Stimulated activated CD4-positive, alpha-beta T cell treated with anti-CD3 and anti-CD28 coated beads, Interleukin-1b, Interleukin-23, amount 100 ng/mL, for 1 hour (primary cell): ENCODE measurements around the gene RERE.

Experiments used
- DNase-seq, 2 donors: peaks; one replicate each; pipeline ENCODE4 v3.0.0-alpha.2; 2020; ENCODE audit warnings: low read depth in 2 of 2

Gene RERE

GRCh38 chr1:8667869-8668594, 149.4 kb downstream of the RERE start:
- DNase-seq, result no peak

DNA sequence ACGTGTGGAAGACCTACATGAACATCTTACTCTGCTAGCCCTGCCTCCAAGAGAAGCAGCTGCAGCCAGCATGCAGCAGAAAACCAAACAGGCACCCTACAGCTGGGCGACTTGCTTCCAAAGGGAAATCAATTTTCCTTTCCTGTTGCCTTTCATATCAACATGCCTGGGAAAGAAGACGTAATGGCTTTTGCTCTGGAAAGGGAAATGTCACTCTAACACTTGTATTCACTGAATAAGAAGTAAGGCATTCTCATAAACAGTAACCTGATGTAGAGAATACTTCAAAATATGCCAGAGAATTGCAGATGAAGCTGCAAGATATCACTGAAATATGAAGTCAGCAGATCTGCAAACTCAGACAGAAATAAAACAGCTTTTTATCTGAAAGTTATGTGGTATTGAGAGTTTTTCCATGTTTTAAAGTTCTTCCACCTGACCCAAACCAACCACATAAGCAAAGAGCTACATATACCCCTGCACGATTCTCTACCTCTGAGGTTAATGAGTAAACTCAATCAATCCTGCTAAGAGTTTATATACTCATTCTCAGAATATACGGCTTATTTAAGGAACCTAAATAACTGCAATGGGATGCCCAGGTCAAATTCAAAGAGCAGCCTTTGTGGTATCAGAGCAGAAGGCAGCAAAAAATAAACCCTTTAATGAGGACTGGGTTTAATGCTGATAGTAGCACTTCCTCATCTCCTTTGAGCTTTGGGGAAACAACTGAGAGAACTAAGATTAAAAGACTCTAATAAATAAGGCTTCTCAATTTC, 150.9 kb downstream of the RERE start:
- no peak for DNase-seq

DNA sequence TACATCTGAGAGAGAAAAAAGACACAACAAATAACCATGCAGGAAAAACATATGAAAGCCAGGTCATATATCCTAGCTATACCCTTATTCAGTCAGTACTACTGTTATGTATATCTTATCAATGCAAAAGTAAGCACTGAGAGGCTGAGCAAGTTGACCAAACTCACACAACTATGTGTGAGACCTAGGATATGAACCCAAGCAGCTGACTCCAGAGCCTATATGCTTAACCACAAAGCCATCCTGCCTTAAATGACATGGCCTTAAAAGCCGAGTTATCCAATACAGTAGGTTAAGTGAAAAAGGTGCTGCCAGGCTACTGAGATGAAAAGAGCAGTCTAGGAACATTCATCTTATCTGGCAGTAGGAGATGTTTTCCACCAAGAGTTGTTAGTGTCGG, 151.6 kb downstream of the RERE start:
- no peak for DNase-seq

DNA sequence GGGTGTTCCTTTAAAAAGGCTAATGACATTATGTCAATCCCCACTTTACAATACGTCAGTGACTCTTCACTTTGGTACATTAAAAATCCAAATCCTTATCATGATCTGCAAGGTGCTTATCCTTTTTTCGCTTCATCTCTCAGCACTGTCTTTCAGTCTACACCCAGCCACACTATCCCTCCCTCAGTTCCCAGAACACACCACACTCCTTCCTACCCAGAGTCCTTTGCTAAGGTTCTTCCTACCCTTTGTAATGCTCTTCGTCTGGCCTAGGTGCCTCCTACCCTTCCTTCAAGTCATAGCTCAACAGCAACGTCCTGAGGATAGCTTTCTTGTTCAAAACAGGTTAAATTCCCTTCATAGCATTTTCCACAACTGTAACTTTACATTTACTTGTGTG, 152.6 kb downstream of the RERE start:
- no peak for DNase-seq

GRCh38 chr1:8663915-8664329, 153.5 kb downstream of the RERE start:
- DNase-seq, result no peak

DNA sequence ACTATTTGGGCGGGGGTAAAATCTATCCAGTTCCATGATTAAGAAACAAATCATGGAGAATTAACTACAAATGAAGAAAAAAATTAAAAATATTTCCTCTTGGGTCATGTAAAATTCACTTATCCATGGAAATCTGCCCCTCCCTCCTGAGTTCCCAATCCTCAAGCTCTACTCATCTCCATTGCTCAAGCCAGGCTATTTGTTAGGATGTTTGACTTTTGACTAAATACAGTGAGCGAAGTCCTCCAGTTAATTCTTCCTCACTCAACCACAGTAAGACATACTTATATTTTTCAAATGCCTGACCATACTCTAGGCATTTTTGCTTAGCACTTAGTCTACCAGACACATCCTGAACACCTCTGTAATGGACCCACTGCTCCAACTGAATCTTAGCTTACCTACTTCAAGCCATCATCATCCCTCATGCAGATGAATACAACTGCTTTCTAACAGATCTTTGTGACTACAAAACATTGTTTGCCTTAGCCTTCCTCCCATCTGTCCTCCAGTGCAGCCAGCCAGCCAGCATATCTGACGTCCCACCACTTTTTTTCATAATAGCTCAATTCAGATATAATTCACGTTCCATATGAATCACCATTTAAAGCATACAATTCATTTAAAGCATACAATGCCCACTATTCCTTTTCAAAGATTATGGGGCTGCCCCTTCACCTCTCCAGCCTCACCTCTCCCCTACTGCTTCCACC, 154.2 kb downstream of the RERE start:
- no peak for DNase-seq

DNA sequence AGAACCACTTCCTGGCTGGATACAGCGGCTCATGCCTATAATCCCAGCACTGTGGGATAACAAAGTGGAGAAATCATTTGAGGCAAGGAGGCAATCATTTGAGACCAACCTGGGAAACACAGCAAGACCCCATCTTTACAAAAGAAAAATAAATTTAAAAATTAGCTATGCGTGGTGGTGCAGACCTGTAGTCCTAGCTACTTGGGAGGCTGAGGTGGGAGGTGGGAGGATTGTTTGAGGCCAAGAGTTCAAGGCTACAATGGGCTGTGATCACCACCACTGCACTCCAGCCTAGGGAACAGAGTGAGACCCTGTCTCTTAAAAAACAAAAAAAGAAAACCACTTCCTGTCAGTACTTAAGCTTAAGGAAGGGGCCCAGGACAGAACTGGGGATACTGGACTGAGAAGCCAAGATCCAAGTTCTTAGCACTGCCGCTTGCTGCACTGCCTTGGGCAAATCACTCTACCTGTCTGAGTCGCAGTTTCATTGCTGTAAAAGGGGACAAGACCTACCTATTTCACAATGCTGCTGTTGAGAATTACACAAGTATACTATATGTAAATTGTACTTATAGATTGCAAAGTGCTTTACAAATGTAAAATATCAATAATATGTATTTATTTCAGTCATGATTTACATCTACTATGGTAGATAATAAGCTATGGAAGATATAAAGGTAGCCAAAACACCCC, 154.9 kb downstream of the RERE start:
- DNase-seq, result no peak

GRCh38 chr1:8661185-8662110, 156.0 kb downstream of the RERE start:
- peak in 1 of 2 donors; percentile 21 for DNase-seq

GRCh38 chr1:8660411-8660828, 157.0 kb downstream of the RERE start:
- DNase-seq, result no peak

GRCh38 chr1:8659593-8659992, 157.8 kb downstream of the RERE start:
- no peak for DNase-seq

- DNase-seq, result no peak
Observed at GRCh38 chr1:8653878-8654277, 163.6 kb downstream of the RERE start.

- no peak for DNase-seq
Observed at GRCh38 chr1:8652467-8653046, 164.9 kb downstream of the RERE start.

DNA sequence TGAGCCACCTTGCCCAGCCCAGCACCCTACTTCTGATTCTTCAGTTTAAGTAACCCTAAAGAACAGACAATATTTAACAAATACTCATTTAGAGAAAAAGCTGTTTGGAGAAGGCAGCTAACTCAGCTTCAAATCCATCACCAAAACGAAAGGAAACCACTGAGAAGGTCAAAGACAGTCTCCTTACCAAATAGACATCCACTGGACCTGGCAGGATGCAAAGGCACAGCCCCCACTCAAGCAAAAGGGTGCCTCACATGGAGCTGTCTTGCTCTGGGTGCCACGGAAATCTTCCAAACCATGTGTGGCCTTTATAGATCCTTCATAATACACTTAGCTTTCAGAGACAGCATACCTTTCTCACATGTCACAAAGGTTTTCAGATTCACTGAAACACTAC, 165.5 kb downstream of the RERE start:
- DNase-seq, result no peak

GRCh38 chr1:8651236-8651890, 166.1 kb downstream of the RERE start:
- DNase-seq, result no peak

DNA sequence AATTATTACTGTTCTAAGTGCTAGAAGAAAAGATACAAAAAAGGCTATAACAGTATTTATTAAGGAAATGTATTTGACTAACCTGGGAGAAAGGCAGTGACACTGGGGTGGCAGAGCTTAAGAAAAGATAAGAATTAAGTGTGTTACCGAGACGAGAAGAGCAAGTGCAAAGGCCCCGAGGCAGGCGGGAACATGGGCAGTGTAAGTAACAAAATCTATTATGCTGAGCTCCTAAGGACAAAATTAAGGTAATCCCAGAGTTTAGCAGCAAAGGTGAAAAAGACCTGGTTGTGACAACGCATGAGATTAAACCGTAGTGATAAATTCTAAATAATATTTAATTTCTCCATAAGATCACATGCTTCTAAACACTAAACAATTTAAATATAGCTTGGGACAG, 167.6 kb downstream of the RERE start:
- DNase-seq, result no peak

DNA sequence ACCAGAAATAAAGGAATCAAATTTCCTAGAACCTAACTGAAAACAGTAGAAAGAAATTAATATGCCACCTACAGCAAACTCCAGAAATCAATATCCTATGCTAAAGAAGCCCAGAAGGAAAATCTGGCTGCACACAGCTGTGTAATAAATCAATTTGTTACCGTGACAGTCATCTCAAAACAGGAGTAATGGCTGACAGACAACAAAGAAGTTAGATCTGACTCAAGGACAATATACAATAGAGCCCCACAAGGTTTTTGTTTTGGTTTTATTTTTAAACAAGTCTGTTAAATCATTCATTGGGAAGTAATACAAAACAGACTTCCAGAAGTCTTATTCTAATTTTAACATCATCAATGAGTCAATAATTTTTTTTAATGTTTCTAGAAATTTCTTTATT, 168.4 kb downstream of the RERE start:
- no peak for DNase-seq

DNA sequence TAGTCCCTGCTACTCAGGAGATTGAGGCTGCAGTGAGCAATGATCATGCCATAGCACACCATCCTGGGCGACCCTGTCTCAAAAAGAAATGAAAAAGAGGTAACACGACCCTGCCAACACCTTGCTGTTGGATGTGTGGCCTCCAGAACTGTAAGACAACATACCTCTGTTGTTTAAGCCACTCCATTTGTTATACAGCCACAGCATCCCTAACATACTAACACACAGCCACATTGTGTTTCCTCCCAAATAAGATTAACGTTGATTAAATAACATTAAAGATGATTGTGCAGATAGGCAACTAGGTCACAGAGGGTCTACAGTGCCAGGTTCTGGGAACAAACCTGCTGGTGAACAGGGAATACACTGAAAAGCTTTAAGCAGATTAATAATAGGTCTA, 170.4 kb downstream of the RERE start:
- DNase-seq, result no peak

DNA sequence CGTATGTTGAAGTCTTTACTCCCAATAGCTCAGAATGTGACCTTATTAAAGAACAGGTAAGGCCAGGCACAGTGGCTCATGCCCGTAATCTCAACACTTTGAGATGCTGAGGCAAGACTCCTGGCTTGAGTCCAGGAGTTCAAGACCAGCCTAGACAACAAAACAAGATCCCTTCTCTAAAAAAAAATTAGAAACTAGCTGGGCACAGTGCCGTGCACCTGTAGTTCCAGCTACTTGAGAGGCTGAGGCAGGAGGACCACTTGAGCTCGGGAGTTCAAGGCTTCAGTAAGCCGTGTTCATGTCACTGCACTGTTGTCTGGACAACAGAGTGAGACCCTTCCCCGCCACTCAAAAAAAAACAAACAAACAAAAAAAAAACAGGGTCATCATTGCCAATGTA, 171.3 kb downstream of the RERE start:
- no peak for DNase-seq

DNA sequence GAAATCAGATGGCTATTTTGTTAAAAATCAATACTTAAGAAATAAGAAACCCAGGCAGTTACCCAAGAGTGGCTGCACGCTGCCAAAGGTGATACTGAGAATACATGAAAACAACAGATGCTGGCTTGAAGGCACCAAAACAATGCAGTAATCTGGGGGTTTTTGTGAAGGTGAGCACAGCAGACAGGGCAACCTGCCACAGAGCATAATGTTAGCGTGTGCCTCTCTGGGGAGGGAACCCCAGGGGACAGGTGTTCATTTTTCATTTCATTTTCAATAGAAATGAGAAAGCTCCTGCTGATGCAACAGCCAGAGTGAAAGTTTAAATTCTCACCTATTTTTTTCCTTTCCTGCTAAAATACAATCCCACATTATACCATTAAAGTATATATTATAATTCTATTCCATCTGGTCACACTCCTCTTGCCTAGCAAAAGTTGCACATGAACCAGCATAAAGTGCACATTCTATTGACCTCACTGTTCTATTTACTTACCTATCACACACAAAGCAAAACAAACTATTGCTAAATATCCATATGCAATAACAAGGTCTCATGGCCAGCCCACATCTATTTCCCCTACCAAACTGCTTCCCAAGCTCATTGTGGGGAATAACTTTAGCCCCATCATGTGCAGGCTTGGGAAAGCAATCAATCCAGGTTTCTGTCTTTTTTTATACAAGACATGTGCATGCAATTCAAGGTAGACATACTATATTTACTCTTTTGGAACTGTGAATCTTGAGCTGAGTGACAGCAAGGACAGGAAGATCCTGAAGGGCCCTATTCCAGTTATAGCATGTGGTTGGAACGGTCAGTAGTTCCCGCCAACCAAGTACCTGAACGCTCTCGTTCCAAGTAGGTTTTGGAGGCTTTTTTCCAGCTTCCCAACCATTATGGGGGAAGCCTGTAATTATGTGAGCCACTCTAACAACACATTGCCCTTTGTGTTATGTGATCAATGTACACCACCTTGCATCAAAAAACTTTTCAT, 173.6 kb downstream of the RERE start:
- DNase-seq, result no peak
